Measurements from ENCODE around the gene RAPGEF6.
"Not testable (repeated sequence)": the region's sequence is repeated elsewhere in the genome, so short reads cannot be mapped to it uniquely, and the experiment has no call there.

RAPGEF6 gene

GRCh38 chr5:131641494-131641893 is 6.5 kb upstream of the RAPGEF6 start:
- no peak for DNase-seq (ENCODE audit: low spot score)

GRCh38 chr5:131640043-131640856 is 5.2 kb upstream of the RAPGEF6 start:
- peak; percentile 39 for DNase-seq (ENCODE audit: low spot score)

- DNase-seq (ENCODE audit: low spot score): no peak
Measured at GRCh38 chr5:131639148-131639547, 4.1 kb upstream of the RAPGEF6 start.

GRCh38 chr5:131637694-131638093 is 2.7 kb upstream of the RAPGEF6 start:
- DNase-seq (ENCODE audit: low spot score): no peak

- DNase-seq (ENCODE audit: low spot score): peak; percentile 35
Measured at GRCh38 chr5:131635684-131636572, 899 bp upstream of the RAPGEF6 start.

- DNase-seq (ENCODE audit: low spot score): peak; percentile 74
Measured at GRCh38 chr5:131634666-131634995, 398 bp downstream of the RAPGEF6 start.

GRCh38 chr5:131634238-131634637 is 791 bp downstream of the RAPGEF6 start:
- no peak for DNase-seq (ENCODE audit: low spot score)

- no peak for DNase-seq (ENCODE audit: low spot score)
Measured at GRCh38 chr5:131633830-131634229, 1.2 kb downstream of the RAPGEF6 start.

GRCh38 chr5:131630963-131631350 is 4.1 kb downstream of the RAPGEF6 start:
- DNase-seq (ENCODE audit: low spot score): no peak

- no peak for DNase-seq (ENCODE audit: low spot score)
Measured at GRCh38 chr5:131630208-131630962, 4.6 kb downstream of the RAPGEF6 start.

- DNase-seq (ENCODE audit: low spot score): no peak
Measured at GRCh38 chr5:131628990-131629389, 6.0 kb downstream of the RAPGEF6 start.

GRCh38 chr5:131627207-131627865 is 7.7 kb downstream of the RAPGEF6 start:
- DNase-seq (ENCODE audit: low spot score): no peak

GRCh38 chr5:131622633-131623032 is 12.4 kb downstream of the RAPGEF6 start:
- no peak for DNase-seq (ENCODE audit: low spot score)

GRCh38 chr5:131621164-131621563 is 13.9 kb downstream of the RAPGEF6 start:
- DNase-seq (ENCODE audit: low spot score): not testable (repeated sequence)

GRCh38 chr5:131619102-131619501 is 15.9 kb downstream of the RAPGEF6 start:
- no peak for DNase-seq (ENCODE audit: low spot score)

GRCh38 chr5:131617140-131617822 is 17.7 kb downstream of the RAPGEF6 start:
- no peak for DNase-seq (ENCODE audit: low spot score)

GRCh38 chr5:131615957-131616356 is 19.1 kb downstream of the RAPGEF6 start:
- no peak for DNase-seq (ENCODE audit: low spot score)

GRCh38 chr5:131613423-131613822 is 21.6 kb downstream of the RAPGEF6 start:
- no peak for DNase-seq (ENCODE audit: low spot score)

- no peak for DNase-seq (ENCODE audit: low spot score)
Measured at GRCh38 chr5:131611064-131611381, 24.0 kb downstream of the RAPGEF6 start.

- no peak for DNase-seq (ENCODE audit: low spot score)
Measured at GRCh38 chr5:131610198-131611063, 24.6 kb downstream of the RAPGEF6 start.

GRCh38 chr5:131609774-131610173 is 25.3 kb downstream of the RAPGEF6 start:
- no peak for DNase-seq (ENCODE audit: low spot score)

Data from D341Med (cell line).